ENCODE results near the gene C1orf198.

GRCh38 chr1:230852959-230853358 is 15.4 kb downstream of the C1orf198 start:
- TF ChIP-seq CTCF (IDR thresholded peaks at IDR 0.05; ENCODE audit: low read depth, low read length) (no peak), POLR2A (IDR thresholded peaks at IDR 0.05; ENCODE audit: extremely low read depth, insufficient read length) (no peak)

Data from NB4 (cell line).